Stomach smooth muscle (tissue), 2 donors: ENCODE data around the gene ZNF469.
"Not testable (repeated sequence)": the region's sequence is repeated elsewhere in the genome, so short reads cannot be mapped to it uniquely, and the experiment has no call there.

Experiments used
- H3K27ac ChIP-seq: one replicate; pipeline ENCODE4 v1.7.0; 2013; ENCODE audit warnings: mild to moderate bottlenecking, low read length, inconsistent platforms
- H3K27me3 ChIP-seq, 2 donors: one replicate each; pipeline ENCODE4 v1.7.0; 2013; ENCODE audit warnings: low read length in 2 of 2; ENCODE audit not compliant: insufficient read depth in 2 of 2, control insufficient read depth in 1 of 2
- H3K36me3 ChIP-seq, 2 donors: one replicate each; pipeline ENCODE4 v1.7.0; 2013; ENCODE audit warnings: low read length in 2 of 2; ENCODE audit not compliant: control insufficient read depth in 2 of 2, insufficient read depth in 2 of 2
- H3K4me1 ChIP-seq: one replicate; pipeline ENCODE4 v1.7.0; 2013; ENCODE audit warnings: low read length; ENCODE audit not compliant: control insufficient read depth, insufficient read depth
- H3K4me3 ChIP-seq, 2 donors: one replicate each; pipeline ENCODE4 v1.7.0; 2013; ENCODE audit warnings: low read length in 2 of 2
- H3K9ac ChIP-seq, 2 donors: one replicate each; pipeline ENCODE4 v1.7.0; 2013; ENCODE audit warnings: low read length in 2 of 2, mild to moderate bottlenecking in 1 of 2
- H3K9me3 ChIP-seq, 2 donors: one replicate each; pipeline ENCODE4 v1.7.0; 2013; ENCODE audit warnings: low read length in 2 of 2; ENCODE audit not compliant: control insufficient read depth in 2 of 2
- donor health status: healthy.
- donor health status: Pancreatic carcinoma.

ZNF469 gene

DNA sequence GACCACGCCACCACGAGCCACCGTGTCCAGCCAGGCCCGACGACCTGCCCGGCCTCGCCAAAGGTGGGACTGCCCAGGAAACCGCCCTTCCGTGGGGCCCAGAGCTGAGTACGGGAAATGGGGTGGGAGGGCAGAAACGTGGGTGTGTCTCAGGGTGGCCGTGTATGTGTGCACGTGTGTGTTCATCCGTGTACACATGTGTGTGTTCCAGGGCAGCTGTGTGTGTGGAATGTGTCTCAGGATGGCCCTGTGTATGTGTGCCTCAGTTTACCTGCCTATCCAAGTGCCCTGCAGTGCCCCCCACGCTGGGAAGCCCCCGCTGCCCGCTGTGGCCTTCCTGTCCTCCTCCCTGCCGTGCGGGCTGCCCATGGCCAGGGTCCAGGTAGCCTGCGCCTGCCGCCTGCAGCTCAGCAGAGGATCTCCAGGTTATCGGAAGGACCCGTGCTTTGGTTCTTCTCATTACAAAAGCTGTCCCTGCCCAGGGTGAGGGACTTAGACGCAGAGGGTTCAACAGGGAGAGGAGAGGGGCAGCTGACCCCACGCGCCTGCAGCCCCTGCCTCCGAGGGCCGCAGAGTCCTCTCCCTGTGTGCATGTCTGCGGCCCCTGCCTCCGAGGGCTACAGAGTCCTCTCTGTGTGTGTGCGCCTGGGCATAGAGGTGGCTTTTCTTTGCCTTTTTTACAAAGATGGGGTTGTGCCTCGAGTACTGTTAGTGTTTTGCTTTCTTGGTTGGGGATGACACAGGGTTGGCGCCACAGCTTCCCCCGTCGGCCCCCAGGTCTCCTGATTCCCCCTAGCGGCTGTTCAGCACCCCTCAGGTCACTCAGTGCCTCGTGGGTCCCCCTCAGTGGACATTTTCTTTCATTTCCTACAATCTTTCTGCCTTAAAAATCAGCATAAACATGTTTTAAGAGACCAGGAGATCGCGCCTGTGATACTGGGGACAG is 23.6 kb downstream of the ZNF469 start:
- Histone ChIP-seq H3K4me3 (no peak overlapping the region), H3K9ac (no peak overlapping the region), H3K27me3 (no peaks in the 10 kb centered on the region)

DNA sequence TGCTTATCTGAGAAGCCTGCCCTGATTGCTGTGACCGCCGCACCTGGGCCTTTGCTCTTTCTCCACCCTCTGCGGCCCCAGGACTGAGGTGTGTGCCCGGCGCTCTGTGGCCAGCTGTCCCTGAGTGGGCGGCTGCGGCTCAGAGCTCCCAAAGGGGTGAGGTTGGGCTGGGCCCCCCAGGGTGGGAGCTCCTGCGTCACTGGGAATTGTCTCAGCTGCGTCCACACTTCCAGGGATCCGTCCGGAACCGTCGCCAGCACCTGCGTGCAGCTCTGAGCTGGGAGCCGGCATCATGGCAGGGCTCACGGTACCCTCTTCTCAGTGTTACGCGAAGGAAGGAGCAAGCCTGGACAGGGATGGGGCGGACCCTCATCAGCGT is 24.3 kb downstream of the ZNF469 start:
- H3K27ac ChIP-seq = no peak overlapping the region
- H3K36me3 ChIP-seq = no peaks in the 10 kb centered on the region
- no peaks in the 10 kb centered on the region for H3K9me3 ChIP-seq
- peaks cover 2% of the 10 kb centered on the region for H3K4me1 ChIP-seq
- no peak overlapping the region for H3K9ac ChIP-seq
- no peak overlapping the region for H3K4me3 ChIP-seq
- no peaks in the 10 kb centered on the region for H3K27me3 ChIP-seq

More for the DNA sequence above, 23.6 kb downstream of the ZNF469 start:
- Histone ChIP-seq H3K9me3 (no peaks in the 10 kb centered on the region), H3K4me1 (peaks cover 2% of the 10 kb centered on the region), H3K27ac (no peak overlapping the region), H3K36me3 (no peaks in the 10 kb centered on the region)

DNA sequence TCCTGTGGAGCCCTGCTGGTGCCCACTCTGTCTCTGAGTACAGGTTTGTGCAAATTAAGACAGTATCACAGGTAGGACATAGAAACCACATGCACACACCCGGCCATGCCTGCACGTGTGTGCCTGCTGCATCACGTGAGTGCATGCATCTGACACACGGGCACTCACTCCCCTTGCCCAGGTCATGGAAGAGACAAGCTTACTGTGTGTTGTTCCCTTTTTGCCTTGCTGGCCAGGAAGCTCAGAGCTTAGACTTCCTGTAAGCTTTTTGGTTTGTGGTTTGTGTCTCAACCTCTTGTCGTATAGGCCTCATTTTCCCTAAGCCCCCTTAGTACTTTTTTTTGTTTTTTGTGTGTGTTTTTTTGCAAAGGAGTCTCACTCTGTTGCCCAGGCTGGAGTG is 25.0 kb downstream of the ZNF469 start:
- Histone ChIP-seq H3K4me1 (peaks cover 2% of the 10 kb centered on the region), H3K4me3 (no peak overlapping the region), H3K36me3 (no peaks in the 10 kb centered on the region), H3K9ac (no peak overlapping the region), H3K9me3 (no peaks in the 10 kb centered on the region), H3K27ac (no peak overlapping the region), H3K27me3 (no peaks in the 10 kb centered on the region)

DNA sequence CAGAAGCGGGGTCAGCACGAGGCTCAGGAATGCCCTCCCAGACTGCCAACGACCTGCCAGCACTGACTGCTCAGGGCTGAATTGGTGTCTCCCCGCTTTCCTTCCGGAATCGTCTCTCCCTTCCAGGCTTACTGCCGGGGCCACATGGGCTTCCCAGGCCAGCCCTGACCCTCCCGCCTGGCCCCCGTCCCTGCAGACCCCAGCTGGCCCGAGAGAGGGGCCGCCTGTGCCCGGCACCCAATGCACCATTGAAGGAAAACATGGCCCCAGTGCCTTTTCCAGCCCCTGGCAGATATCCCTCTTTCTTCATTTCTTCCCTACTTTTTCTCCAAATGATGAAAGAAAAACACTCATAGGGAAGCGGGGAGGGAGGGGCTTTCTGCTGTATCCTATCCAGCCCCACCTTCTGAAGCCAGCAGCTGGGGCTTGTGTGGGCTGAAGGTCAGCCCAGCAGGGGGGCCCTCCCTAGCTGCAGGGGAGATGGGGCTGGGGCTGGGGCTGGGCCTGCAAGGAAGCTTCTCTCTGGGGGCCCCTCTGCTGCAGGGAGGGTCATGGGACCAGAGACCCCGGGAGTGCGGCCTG is 25.9 kb downstream of the ZNF469 start:
- Histone ChIP-seq H3K27me3 (no peaks in the 10 kb centered on the region), H3K36me3 (no peaks in the 10 kb centered on the region), H3K9me3 (no peaks in the 10 kb centered on the region), H3K27ac (no peak overlapping the region), H3K9ac (no peak overlapping the region), H3K4me3 (no peak overlapping the region), H3K4me1 (peaks cover 2% of the 10 kb centered on the region)

DNA sequence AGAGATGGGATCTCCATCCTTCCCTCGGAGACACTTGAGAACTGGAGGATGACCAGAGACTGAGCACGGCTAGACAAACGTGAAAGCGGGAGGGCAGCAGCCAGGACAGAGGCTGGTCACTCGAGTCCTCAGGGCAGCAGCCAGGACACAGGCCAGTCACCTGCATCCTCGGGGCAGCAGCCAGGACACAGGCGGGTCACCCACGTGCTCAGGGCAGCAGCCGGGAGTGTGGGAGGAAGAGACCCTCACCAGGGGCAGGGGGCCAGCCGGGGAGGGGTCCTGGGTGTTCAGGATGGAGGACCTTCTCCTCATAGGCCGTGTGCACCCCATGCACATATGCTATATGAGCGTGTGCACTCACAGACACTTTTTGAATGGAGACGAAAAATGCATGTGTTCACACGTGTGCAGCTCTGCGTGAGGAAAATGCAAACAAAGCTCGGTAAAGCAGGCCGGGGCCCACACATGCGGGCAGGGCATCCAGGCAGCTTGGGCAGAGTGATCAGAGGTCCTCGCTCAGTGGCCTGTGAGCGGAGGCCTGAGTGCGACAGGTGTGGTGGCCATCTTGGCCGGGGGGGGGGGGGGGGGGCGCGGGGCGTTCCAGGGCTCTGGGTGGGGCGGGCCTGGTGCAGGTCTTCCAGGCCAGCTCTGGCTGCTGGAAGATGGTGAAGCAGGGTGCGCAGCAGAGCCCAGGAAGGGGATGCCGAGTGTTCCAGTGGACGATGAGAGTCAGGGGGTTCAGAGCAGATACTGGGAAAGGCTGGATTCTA is 26.7 kb downstream of the ZNF469 start:
- Histone ChIP-seq H3K9ac (no peak overlapping the region), H3K4me1 (peaks cover 2% of the 10 kb centered on the region)

DNA sequence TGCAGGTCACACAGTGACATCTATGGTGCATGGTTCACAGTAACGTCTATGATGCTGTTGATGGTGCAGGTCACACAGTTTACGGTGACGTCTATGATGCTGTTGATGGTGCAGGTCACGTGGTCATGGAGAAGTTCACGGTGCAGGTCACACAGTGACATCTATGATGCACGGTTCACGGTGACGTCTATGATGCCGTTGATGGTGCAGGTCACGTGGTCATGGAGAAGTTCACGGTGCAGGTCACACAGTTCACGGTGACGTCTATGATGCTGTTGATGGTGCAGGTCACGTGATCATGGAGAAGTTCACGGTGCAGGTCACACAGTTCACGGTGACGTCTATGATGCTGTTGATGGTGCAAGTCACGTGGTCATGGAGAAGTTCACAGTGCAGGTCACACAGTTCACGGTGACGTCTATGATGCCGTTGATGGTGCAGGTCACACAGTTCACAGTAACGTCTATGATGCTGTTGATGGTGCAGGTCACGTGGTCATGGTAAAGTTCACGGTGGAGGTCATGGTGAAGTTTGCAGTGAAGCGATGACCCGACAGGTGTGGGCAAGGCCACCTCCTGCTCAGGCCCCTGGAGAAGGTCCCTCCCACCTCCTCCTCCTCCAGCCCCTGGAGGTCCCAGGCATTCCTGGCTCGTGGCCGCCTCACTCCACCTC is 27.7 kb downstream of the ZNF469 start:
- not testable (repeated sequence) for H3K4me3 ChIP-seq, H3K9me3 ChIP-seq, H3K36me3 ChIP-seq, H3K4me1 ChIP-seq, H3K9ac ChIP-seq, H3K27ac ChIP-seq, H3K27me3 ChIP-seq

More for the DNA sequence above, 26.7 kb downstream of the ZNF469 start:
- H3K27me3 ChIP-seq = no peaks in the 10 kb centered on the region
- H3K9me3 ChIP-seq = no peaks in the 10 kb centered on the region
- H3K27ac ChIP-seq = no peak overlapping the region
- H3K4me3 ChIP-seq = no peak overlapping the region
- H3K36me3 ChIP-seq = no peaks in the 10 kb centered on the region

DNA sequence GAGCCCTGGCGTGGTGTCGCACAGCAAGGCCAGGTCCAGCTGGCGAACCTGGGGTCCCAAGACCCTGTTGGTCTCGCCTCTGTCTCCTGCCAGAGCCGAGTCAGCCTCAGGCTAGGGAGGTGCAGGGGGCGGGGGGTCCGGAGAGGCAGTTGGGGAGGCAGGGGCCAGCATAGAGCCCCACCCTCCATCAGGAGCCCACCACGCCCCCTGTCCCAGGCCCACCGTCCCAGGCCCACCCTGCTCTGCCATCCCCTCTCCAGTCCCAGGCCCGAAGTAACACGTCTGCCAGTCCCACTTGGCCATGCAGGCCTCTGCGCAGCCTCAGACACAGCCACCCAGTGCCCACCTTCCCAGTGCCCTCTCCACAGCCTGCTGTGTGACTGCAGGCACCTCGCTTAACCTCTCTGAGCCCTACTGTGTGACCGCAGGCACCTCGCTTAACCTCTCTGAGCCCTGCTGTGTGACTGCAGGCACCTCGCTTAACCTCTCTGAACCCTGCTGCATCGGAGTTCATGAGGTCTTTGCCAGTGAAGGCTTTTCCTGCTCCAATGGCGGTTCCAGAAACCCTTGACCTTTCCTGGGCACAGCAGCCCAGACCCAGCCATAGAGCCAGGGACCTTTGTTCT is 29.3 kb downstream of the ZNF469 start:
- H3K27me3 ChIP-seq = no peaks in the 10 kb centered on the region
- no peak overlapping the region for H3K27ac ChIP-seq

DNA sequence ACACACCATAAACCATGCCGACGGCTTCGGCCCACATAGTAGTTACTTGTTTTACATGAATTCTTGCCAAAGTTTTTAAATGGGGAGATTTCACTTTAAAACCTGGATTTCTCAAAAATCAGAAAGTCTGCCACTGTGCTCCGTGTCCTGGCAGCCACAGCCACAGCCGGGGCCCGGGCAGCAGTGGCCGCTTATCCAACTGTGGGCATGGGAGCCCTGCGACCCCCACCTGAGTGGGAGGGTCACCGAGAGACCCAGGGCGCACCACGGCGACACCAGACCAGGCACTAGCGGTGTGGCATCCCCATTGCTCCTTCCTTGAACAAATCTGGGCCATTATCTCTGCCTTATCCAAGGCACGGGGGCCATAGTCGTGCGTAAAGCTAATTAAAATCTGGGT is 30.0 kb downstream of the ZNF469 start:
- no peaks in the 10 kb centered on the region for H3K9me3 ChIP-seq
- no peaks in the 10 kb centered on the region for H3K36me3 ChIP-seq
- no peak overlapping the region for H3K27ac ChIP-seq
- H3K4me1 ChIP-seq = no peaks in the 10 kb centered on the region
- H3K27me3 ChIP-seq = no peaks in the 10 kb centered on the region
- H3K9ac ChIP-seq = no peak overlapping the region
- no peak overlapping the region for H3K4me3 ChIP-seq

More for the DNA sequence above, 29.3 kb downstream of the ZNF469 start:
- no peaks in the 10 kb centered on the region for H3K36me3 ChIP-seq
- no peaks in the 10 kb centered on the region for H3K4me1 ChIP-seq
- no peak overlapping the region for H3K9ac ChIP-seq
- no peak overlapping the region for H3K4me3 ChIP-seq
- no peaks in the 10 kb centered on the region for H3K9me3 ChIP-seq

DNA sequence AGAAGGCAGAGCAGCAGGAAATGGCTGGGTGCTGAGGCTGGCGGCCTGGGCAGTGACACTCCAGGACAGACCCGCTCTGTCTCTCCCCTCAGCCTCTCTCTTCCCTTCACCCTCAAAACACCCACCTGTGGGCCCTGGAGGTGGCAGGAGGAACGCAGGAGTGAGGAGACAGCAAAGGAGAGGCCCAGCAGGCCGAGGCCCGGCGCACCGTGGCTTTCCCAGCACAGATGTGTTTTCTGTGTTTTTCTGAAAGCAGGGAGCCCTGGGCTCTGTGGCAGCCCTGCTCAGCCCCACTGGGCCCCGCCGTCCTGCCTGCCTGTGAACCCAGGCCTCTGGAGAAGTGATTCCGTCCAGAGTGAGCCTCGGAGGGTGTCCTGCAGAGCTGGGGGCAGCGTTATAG is 30.5 kb downstream of the ZNF469 start:
- H3K9ac ChIP-seq = no peak overlapping the region
- H3K9me3 ChIP-seq = no peaks in the 10 kb centered on the region
- no peaks in the 10 kb centered on the region for H3K27me3 ChIP-seq
- H3K4me3 ChIP-seq = no peak overlapping the region
- no peaks in the 10 kb centered on the region for H3K36me3 ChIP-seq
- H3K27ac ChIP-seq = no peak overlapping the region
- no peaks in the 10 kb centered on the region for H3K4me1 ChIP-seq

DNA sequence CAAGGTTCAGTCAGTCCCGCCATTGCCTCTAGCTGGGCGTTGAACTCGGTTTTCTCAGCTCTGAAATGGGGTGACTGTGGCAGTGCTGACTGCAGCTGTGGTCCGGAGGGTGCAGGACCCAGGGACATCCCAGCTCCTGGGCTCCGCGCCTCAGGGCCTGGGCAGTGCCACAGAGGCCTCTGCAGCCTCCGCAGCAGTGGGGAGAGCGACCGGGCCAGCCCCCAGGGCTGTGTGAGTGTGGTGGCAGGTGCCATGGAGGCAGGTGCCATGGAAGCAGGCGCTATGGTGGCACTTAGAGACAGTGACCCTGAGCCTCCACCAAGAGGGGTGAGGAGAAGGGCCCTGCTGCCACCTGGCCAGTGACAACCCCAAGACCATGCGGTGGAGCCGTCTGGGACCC is 30.9 kb downstream of the ZNF469 start:
- H3K9ac ChIP-seq = no peak overlapping the region
- H3K4me1 ChIP-seq = no peaks in the 10 kb centered on the region
- no peaks in the 10 kb centered on the region for H3K9me3 ChIP-seq

More for the DNA sequence above, 30.9 kb downstream of the ZNF469 start:
- no peaks in the 10 kb centered on the region for H3K36me3 ChIP-seq
- H3K27me3 ChIP-seq = no peaks in the 10 kb centered on the region
- H3K27ac ChIP-seq = no peak overlapping the region
- H3K4me3 ChIP-seq = no peak overlapping the region
